HG03354 (cell line): ENCODE data around the gene PIK3C3.
A peak's percentile ranks its signal among the peaks of the same experiment; 100 is the strongest.

Experiments
- ATAC-seq: cut with Tn5 transposase; IDR thresholded peaks from one replicate; pipeline ENCODE4 v1.9.1; 2021; ENCODE audit warnings: mild to moderate bottlenecking; ENCODE audit not compliant: unreplicated experiment, poor library complexity, severe bottlenecking

PIK3C3 gene

DNA sequence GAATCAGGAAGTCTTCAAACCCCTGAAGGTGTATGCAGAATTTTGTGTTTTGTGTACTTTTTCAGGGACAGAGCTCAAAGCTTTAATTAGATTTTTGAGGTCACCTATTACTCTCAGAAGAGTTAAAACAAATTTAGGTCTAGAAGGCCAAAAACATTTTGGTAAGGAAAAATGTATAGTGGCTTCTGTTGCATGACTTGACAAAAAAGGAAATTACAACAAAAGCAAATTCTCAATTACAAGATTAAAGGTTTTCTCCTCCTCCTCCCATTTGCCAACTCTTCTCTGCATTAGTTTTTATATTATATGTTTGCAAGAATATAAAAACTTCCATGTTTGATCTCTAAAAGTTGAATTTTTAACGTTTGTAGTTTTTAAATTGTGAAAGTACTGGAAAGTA, 4.0 kb downstream of the PIK3C3 start:
- ATAC-seq, result no peak

DNA sequence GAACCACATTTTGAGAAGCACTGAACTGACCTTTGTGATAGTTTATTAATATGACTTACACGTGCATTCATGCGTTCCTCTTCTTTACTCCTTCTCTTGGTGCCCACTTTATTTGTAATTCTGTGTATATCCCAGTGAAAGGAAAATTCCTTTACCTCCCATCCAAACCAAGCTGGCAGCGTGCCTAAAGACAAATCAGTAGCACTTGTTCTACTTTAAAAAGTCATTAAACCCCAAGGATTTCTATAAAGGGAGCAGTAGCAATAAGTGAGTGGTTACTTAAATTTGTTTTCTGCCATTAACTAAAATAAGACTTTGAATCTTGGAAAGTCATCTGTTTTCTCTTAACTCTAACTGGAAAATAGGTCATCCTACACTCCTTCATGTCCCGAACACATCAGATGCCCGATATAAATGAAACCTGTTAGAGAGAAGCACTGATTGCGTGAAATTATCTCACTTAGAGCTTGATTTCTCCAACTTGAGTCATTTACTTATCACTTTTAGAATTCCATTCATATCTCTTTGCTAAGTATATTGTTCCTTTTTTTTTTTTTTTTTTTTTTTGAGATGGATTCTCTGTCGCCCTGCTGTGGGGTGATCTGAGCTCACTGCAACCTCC, 10.7 kb downstream of the PIK3C3 start:
- ATAC-seq, result no peak

DNA sequence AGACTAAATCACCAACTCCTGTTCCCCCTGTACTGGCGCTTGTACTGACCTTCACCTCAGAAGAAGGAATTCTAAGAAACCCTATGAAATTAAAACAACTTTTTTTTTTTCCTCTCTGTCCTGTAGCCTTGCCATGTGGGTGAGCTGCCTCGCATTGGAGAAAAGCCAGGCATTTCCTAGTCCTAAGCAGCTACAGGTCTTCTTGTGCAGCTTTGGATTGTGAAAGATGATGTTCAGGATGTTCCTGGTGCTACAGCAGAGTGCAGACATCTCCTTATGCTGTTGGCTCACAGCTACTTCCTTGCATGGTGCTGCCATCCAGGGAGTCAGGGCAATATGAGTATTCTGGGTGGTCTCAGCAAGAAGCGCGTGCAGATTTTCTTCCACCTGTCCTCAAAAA, 11.9 kb downstream of the PIK3C3 start:
- no peak for ATAC-seq

DNA sequence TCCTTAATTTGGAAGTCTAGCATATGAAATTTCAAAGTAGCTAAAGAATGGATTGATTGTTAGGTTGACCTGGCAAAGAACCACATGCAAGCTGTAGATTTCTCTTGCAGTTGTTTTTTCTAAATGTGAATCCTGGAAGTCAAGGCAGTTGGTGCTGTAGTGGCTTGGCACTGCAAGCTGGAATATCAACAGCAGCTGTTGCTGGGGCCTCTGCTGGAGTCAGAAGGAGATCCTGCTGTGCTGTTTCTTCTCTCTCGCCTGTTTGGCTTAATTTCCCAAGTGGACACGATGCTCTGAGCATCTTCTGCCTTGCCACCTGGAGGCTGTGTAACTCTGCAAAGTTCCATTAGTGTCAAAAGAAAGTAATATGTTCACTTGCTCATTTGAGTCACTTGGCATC, 12.6 kb downstream of the PIK3C3 start:
- no peak for ATAC-seq

DNA sequence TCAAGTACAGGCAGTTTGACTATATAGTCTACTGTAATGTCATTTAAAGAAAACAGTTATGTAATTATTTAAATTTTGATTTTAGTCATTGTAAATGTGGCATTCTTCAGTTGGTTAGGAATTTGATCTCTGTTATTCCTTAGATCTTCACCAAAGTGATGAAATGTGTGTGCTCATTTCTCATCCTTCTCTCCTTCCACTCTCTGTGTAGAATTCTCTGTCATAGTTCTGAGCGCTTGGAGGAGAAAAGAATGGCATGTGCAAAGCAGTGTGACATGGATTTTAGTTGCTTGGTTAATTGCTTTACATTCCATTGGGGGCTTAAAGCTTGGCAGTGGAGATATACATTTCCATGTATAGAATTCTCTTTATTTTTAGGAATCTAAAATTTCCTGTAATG, 14.8 kb downstream of the PIK3C3 start:
- ATAC-seq, result no peak

DNA sequence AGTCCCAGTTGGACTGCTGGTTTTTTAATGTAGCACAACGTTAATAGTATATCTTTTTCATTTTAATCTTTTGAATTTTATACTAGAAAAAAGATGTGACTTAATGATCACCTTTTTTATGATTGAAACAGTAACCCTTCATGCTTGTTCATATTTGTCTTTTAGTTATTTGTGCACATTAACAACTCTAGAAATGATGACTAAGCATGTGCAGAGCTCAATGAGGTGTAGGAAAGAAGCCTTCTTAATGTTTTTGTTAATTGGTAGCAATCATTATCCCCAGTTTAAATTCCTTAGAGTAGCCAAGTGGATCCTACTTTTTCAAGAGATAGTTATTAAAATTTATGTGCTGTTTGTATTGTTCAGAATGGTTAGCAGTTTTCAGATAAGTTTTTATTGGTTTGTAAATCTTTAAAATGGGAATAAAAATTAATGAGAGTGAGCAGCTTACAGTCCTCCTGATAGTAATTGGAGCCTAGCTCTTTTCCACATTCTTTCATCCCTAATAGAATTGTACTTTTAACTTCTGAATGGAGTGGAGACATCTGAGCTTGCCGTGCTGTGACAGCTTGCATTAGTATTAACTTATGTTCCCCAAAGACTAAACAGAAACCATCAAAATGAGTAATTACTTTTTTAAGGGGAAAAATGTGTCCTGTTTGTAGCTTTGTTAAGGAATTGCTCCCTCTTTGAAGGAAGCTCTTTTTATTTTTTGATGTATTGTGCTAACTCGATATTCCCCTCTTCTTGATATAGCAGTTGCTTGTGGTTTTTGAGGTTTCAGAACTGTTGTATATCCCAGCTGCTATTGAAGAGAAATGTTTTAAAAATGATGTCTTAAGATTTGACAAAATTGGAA, 17.3 kb downstream of the PIK3C3 start:
- ATAC-seq, result peak; percentile 37

DNA sequence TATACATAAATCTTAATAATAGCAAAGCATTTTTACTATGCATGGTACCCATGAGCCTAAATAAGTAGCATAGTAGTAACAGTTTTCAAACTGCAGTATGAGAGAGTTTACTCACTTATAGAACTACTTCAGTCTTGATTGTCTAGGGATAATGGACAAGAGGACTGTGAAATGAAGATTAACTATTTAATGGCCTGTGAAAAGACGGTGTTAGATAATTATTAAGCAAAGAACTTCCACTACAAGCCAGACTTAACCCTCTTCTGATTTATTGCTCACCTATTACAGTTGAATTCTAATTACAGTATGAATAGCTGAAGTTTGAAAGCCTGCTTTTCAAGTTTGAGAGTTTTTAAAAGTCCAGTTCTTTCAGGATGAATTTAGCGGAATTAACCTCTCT, 18.9 kb downstream of the PIK3C3 start:
- ATAC-seq, result peak; percentile 75

DNA sequence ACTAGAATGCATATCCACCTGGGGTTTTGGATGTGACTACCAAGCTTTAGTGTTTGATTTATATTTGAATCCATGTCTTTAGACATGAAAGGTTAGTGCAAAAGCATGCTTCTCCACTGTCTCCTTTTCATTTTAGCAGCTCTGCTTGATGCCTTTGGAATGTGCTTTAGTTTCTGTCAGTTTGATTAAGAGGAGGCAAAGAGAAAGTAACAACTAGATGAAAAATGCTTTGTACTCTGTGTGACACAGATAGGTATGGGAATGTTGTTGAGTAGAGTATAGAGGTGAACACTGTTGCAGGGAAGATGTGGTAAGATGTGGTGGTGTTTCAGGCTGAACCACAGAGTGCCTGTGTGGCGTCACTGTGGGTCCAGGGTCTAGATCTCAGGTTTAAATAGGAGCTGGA, 19.8 kb downstream of the PIK3C3 start:
- ATAC-seq, result no peak

DNA sequence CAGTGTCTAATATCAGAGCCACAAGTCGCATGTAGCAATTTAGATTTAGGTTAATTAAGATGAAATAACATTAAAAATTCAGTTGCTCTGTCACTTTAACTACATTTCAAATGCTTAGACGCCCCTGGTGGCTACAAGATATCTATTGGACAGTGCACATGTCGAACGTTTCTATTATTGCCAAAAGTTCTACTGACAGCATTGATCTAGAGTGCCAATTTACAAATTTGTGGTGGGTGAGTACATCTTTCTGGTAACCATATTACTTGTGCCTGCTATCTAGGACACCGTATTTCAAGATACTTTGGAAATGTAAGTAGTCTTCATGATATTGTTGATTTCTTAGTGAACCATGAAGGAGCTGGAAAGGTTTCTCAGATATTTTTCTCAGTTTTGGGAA, 20.2 kb downstream of the PIK3C3 start:
- no peak for ATAC-seq

DNA sequence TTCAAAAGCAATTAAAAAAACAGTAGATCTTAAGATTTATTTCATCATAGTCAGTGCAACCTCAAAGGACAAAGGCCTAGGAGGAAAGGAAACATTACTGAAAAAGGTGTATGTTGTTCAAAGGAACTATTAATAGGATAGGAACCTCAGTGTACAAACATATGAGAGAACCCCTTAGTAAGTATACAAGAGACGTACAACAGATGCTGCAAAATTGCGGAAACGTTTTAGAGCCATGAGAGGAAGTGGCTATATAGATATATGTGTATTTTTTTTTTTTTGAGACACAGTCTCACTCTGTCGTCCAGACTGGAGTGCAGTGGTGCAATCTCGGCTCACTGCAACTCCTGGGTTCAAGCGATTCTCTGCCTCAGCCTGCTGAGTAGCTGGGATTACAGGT, 22.2 kb downstream of the PIK3C3 start:
- ATAC-seq, result no peak

DNA sequence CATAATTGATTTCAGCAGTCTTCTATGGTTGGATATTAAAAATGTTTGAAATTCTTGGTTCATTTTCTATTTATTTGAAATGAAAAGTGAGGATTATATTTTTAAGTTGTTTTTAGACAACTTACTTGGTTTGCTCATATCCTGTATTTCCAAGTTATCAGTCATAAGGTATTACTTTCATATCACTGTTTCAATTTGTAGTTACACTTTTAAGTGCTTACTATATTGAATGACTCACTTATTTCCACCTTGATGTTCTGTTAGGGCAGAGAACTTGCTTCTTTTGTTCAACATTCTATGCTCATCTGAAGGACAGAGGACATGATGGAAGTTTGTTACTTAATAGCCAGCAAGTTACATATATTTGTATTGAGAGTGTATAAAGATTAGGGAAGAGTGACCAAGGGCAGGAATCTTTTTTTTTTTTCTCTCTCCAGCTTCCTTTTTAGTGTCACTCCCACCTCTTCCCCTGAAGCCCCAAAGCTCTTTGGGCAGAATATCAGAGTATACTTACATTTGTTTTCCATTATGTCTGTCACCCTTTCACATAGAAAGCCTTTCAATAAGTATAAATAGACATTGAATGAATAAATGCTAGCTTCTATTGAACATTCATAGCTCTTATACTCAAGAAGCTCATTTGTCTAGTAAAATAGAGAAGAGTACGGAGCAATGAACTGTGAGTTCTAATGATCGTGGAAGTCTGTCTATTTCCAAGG, 28.1 kb downstream of the PIK3C3 start:
- ATAC-seq, result peak; percentile 95

DNA sequence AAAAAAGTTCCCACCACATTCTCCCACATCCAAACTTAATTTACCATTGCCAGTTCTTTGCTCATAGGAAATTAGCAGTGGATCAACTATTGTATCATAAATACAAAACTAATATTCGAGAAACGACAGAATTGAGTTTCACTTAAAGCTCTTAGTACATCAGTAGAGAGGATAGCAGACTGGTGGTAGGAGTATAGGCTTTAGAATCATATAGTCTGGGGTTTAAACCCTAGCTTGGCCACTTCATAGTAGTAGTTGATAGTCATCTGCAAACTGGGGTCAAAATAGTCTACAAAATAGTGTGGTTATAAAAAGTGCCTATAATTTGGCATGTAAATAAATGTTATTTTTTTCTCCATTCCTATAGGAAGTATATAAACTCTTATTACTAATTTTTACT, 30.9 kb downstream of the PIK3C3 start:
- no peak for ATAC-seq

DNA sequence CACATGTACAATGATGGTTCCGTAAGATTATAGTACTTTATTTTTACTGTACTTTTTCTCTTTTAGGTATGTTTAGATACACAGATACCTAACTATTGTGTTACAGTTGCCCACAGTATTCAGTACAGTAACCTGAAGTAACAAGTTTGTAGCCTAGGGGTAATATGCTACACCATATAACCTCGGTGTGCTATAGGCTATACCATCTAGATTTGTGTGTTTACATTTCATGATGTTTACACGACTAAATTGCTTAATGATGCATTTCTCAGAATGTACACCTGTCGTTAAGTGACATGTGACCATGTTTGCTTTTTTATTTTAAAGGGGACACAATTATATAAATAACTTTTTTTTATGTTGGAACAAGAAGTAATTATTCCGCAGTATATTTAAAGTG, 34.5 kb downstream of the PIK3C3 start:
- no peak for ATAC-seq

DNA sequence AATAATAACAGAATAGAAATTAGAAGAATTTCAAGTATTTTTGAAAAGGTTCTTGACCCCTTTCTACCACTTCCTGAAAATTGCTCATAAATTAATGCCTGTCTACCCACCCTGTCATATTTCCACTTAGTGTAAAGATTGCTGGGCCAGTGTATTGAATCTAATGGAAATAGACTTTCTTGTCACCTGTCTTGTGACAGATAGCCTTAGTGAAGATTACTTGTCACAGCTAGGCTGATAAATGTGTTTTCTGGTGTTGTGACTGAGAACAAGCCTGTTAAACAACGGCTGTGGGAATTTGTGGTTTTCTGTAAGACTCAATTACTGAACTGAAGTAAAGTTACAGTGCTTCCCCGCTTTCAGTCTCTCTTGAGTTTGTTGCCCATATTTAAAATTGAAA, 37.0 kb downstream of the PIK3C3 start:
- ATAC-seq, result peak; percentile 84

DNA sequence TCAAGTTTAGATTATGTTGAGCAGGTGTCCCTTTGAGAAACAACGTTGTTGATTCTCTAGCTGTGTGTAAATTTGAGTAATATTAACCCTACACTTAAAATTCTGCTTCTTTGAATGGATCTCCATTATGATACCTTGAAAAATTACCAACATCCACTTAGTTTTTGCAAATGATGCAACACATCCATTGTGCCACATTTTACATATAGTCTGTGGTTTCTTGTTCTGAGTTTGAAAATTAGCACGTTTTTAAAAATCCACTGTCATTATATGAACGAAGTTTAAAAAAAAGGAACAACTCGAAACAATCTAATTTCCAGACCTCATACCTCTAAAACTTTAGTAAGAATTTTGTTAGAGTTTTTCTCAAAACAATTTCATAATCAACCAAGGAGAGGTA, 37.7 kb downstream of the PIK3C3 start:
- ATAC-seq, result peak; percentile 11

DNA sequence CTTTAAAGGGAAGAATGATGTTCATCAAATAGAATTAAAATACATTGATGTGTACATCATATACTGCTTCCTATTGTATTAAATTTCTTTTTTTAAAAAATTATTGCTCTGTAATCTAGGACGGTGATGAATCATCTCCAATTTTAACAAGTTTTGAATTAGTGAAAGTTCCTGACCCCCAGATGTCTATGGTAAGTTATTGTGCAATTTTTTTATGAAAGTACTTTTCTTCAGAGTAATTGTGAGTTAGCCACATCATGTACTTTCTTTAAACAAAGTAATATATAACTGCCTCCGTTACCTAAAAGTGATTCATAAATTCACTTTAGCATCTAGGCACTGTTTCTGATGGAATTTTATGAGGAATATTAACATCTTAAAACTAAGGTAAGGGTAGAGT, 38.1 kb downstream of the PIK3C3 start:
- no peak for ATAC-seq

DNA sequence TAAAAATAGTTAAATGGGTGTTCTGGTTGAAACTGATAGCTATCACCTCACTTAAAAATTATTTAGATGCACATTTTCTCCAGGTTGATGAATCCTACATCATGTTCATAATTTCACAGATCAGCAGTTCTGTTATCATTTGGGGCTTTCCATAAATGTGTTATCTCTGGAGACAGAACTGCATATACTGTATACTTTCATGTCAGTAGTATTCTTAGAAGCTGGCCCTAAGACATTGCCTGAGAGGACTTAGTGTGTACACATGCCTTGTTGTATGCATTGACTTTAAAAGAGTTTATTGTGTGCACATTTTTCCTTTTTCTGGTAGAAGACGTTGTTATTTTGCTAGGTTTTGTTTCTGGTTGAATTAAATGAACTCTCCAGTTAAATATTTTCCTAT, 41.0 kb downstream of the PIK3C3 start:
- ATAC-seq, result no peak

DNA sequence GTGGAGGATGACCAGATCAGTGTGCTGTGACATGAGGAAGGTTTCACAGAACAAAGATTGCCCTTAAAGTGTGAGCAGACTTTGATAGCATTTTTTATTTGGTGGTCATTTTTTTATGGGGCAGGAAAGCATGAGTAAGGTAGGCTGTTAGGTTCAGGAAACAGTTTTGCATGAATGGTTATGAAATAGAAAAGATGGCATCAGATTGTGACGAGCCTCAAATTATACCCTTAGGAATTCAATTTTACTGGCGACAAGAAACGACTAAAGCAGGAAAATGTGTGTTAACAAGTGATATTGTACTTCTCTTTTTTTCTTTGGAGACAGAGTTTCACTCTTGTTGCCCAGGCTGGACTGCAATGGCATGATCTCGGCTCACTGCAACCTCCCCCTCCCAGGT, 44.7 kb downstream of the PIK3C3 start:
- ATAC-seq, result no peak

DNA sequence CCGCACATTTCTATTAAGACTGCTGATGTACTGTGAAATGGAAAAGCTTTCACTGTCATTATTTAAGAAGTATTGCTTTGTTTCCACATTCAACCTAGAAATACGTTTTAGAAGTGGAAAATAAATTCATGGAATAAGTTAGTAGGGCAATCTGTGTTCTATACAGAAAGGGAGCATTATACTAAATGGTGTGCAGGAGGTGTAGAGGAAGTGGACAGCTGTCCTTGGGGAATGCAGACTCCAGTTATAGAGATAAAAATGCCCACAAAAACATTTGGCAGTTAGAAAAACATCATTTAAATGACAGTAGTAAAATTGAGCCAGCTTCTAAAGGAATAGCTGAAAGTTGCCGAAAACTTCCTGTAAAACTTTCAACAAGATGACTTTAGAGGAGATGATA, 46.8 kb downstream of the PIK3C3 start:
- no peak for ATAC-seq

DNA sequence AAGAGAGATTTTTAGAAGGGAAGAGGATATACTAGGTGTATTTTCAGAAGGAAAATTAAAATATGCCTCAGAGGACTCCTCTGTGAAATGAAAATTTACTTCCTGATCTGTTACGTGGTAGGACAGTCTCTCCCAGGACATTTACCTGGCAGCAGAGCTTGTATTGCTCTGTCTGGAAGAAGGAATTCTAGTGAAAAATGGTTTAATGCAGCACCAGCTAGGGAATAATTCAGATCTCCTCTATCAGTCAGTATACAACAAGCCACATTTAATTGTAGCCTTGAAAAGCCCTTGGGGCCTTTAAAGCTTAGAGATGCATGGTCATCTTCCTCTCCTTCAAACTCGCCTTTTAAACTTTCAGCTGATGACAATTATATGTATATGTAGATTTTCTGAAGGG, 49.6 kb downstream of the PIK3C3 start:
- no peak for ATAC-seq

DNA sequence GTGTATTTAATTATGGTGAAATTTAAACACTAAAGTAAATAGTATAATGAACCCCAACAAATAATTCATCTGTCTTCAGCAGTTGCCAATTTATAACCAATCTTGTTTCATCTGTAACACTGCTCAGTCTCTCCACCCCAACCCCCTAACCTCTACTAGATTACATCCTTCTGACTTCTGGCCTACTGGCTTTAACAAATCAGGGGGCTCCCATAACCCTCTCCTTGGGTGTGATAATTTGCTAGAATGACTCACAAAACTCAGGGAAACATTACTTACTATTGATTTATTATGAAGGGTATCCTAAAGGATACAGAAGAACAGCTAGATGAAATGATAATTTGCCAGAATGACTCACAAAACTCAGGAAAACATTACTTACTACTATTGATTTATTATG, 50.7 kb downstream of the PIK3C3 start:
- ATAC-seq, result no peak
